Measurements from ENCODE around the gene NAV2. TPM values are rescaled to one million over a fixed set of nuclear protein-coding genes. Genes with fewer than 3 reads are reported as not detected.

The NAV2 gene
- total RNA-seq, 1 experiment from 2014 or later = 139 TPM

DNA sequence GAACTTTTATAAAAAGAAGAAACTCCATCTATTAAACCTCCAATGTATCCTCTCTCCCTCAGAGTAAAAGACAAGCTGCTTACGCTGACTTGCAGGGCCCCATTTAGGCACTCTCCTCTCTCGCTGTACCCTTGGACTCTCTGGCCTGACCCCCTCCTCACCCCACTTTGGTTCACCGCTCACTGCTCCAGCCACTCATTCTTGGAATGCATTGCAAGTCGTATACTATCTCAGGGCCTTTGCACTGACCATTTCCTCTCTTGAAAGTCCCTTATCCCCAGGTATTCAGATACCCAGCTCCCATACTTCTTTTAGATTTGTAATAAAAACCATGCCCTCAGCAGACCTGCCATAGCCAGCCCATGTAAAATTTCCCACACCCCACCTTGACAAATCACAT lies 308.1 kb downstream of the NAV2 start:
- no peak for DNase-seq (ENCODE audit: unreplicated experiment)
- TF ChIP-seq, protein P1, sequence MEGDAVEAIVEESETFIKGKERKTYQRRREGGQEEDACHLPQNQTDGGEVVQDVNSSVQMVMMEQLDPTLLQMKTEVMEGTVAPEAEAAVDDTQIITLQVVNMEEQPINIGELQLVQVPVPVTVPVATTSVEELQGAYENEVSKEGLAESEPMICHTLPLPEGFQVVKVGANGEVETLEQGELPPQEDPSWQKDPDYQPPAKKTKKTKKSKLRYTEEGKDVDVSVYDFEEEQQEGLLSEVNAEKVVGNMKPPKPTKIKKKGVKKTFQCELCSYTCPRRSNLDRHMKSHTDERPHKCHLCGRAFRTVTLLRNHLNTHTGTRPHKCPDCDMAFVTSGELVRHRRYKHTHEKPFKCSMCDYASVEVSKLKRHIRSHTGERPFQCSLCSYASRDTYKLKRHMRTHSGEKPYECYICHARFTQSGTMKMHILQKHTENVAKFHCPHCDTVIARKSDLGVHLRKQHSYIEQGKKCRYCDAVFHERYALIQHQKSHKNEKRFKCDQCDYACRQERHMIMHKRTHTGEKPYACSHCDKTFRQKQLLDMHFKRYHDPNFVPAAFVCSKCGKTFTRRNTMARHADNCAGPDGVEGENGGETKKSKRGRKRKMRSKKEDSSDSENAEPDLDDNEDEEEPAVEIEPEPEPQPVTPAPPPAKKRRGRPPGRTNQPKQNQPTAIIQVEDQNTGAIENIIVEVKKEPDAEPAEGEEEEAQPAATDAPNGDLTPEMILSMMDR (IDR thresholded peaks at IDR 0.05; ENCODE audit: unreplicated experiment) = no peak
- H3K4me3 Mint-ChIP-seq (ENCODE audit: unreplicated experiment) = no peak overlapping the region
- POLR2A ChIA-PET = interaction anchor here (1.1 to 23.4 kb wide), 5 partner anchors 10 to 91 kb away, joined by 4 to 691 read pairs (median 69); no protein-coding TSS in a partner anchor
- H3K4me1 Mint-ChIP-seq (ENCODE audit: insufficient read depth, unreplicated experiment) = peaks cover 23% of the 10 kb centered on the region
- H3K27me3 Mint-ChIP-seq (ENCODE audit: insufficient read depth, unreplicated experiment) = no peaks in the 10 kb centered on the region
- no TSS peak for BruUV-seq (replicated peaks)
- intact Hi-C loops (cut with micrococcal nuclease) = no loop called here
- peaks cover 6% of the 10 kb centered on the region for H3K36me3 Mint-ChIP-seq (ENCODE audit: insufficient read depth, unreplicated experiment)
- H3K27ac Mint-ChIP-seq (ENCODE audit: low read depth, unreplicated experiment) = no peak overlapping the region
- no peaks in the 10 kb centered on the region for H3K9me3 Mint-ChIP-seq (ENCODE audit: unreplicated experiment)
- CTCF ChIA-PET = interaction anchor here (1.0 to 11.4 kb wide), 3 partner anchors 16 to 107 kb away, joined by 3 to 100 read pairs (median 3); no protein-coding TSS in a partner anchor

DNA sequence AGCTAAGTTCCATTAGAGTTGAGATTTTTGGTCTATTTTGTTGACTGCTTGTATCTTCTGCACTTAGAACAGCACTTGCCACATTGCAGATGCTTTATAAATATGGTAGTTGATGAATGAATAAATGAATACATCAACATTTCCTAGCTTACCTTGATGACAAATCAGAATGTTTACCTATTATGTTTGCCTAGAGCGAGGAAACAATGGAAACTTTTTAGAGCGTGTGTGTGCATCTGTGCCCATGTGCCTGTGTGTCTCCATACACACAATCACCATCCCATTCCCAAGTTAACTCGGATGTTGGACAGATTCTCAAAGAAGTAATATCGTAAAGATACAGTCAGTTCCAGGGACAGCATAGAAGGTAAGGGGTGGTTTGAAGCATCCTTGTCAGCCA lies 308.6 kb downstream of the NAV2 start:
- intact Hi-C loops (cut with micrococcal nuclease) = no loop called here
- Mint-ChIP-seq H3K9me3 (ENCODE audit: unreplicated experiment) (no peaks in the 10 kb centered on the region), H3K27ac (ENCODE audit: low read depth, unreplicated experiment) (no peak overlapping the region)

DNA sequence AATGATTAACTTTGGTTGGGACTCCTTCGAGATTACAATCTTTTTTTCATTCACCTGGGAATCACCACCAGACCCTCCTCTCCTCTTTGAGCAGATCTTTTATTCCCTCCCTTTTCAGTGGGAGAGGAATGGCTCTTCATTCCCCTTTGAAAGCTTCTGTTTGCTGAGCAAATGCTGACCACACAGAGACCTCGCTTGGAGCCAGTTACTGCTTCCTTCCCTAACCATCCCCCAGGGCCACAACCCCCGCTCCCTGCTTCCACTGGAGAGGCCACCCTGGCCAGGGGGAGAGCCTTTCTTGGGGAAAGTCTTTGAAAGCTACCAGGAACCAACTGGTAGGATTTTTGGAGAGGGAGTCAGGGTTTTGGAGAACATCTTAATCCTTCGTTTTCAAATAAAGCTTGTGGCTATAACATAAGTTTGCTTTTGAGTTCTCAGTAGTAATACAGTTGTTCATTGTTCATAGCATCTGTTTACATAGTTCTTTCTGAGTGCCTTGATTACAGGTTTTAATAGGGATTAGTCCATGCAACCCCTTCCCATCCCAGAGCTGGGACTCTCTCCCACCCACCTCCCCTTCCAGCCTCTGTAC lies 309.2 kb downstream of the NAV2 start:
- BruUV-seq (replicated peaks) = no TSS peak
- DNase-seq (ENCODE audit: unreplicated experiment) = no peak
- H3K9me3 Mint-ChIP-seq (ENCODE audit: unreplicated experiment) = no peaks in the 10 kb centered on the region
- H3K36me3 Mint-ChIP-seq (ENCODE audit: insufficient read depth, unreplicated experiment) = peaks cover 17% of the 10 kb centered on the region
- peak overlapping the region; percentile 79 for H3K4me3 Mint-ChIP-seq (ENCODE audit: unreplicated experiment)
- intact Hi-C loops (cut with micrococcal nuclease) = loop anchor here (1.0 to 2.0 kb wide), 4 partner anchors 9 to 71 kb away; no protein-coding TSS in a partner anchor
- POLR2A ChIA-PET = interaction anchor here (0.6 to 23.4 kb wide), 16 partner anchors 11 to 345 kb away, joined by 3 to 691 read pairs (median 32); no protein-coding TSS in a partner anchor
- peaks cover 20% of the 10 kb centered on the region for H3K4me1 Mint-ChIP-seq (ENCODE audit: insufficient read depth, unreplicated experiment)
- H3K27ac Mint-ChIP-seq (ENCODE audit: low read depth, unreplicated experiment) = peak overlapping the region; percentile 85
- no peaks in the 10 kb centered on the region for H3K27me3 Mint-ChIP-seq (ENCODE audit: insufficient read depth, unreplicated experiment)
- CTCF ChIA-PET = interaction anchor here (0.7 to 11.4 kb wide), 15 partner anchors 9 to 111 kb away, joined by 3 to 100 read pairs (median 5); no protein-coding TSS in a partner anchor
- TF ChIP-seq, protein P1 (IDR thresholded peaks at IDR 0.05; ENCODE audit: unreplicated experiment) = no peak

More for the DNA sequence above, 308.6 kb downstream of the NAV2 start:
- TF ChIP-seq, protein P1 (IDR thresholded peaks at IDR 0.05; ENCODE audit: unreplicated experiment) = no peak
- no peaks in the 10 kb centered on the region for H3K27me3 Mint-ChIP-seq (ENCODE audit: insufficient read depth, unreplicated experiment)
- DNase-seq (ENCODE audit: unreplicated experiment) = no peak
- H3K4me1 Mint-ChIP-seq (ENCODE audit: insufficient read depth, unreplicated experiment) = peaks cover 21% of the 10 kb centered on the region
- no peak overlapping the region for H3K4me3 Mint-ChIP-seq (ENCODE audit: unreplicated experiment)
- peaks cover 11% of the 10 kb centered on the region for H3K36me3 Mint-ChIP-seq (ENCODE audit: insufficient read depth, unreplicated experiment)
- no TSS peak for BruUV-seq (replicated peaks)
- POLR2A ChIA-PET = interaction anchor here (6.1 to 23.4 kb wide), 4 partner anchors 11 to 91 kb away, joined by 69 to 691 read pairs (median 280); no protein-coding TSS in a partner anchor
- CTCF ChIA-PET = interaction anchor here (1.0 to 11.4 kb wide), 6 partner anchors 9 to 106 kb away, joined by 3 to 100 read pairs (median 8); no protein-coding TSS in a partner anchor

DNA sequence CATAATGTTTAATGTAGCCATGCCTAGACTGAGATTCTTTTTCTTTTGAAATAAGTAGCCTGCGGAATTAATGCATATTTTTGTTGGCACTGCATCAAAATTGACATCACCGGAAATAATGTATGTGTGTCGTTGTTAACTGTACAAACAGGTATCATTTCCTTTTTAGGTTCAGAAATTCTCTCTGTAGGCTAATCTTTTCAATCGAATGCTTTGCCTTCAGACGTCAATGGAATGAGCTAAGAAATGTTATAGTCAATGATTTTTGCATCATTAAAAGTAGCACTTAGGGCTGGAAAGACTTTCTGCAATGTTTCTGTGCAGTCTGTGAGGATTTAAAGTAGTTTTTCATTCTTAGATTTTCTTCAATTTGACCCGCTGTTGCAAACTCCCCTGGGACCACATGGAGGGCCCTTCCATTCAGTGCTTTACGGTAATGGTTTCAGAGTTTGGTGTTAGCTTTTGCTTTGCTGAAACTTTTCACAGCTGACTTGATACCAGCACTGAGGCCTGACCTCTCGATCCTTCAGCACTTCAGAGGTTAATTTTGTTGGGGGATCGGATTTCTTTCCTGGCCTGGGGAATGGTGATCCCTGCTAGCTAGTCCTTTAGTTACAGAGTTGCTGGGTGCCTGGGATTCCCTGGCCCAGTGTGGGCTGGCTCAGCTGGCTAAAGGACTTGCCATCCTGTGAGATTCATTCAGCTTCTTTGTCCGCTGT lies 309.9 kb downstream of the NAV2 start:
- Mint-ChIP-seq H3K36me3 (ENCODE audit: insufficient read depth, unreplicated experiment) (peaks cover 22% of the 10 kb centered on the region), H3K9me3 (ENCODE audit: unreplicated experiment) (no peaks in the 10 kb centered on the region), H3K4me3 (ENCODE audit: unreplicated experiment) (peak overlapping the region; percentile 79), H3K27me3 (ENCODE audit: insufficient read depth, unreplicated experiment) (no peaks in the 10 kb centered on the region), H3K27ac (ENCODE audit: low read depth, unreplicated experiment) (peak overlapping the region; percentile 85), H3K4me1 (ENCODE audit: insufficient read depth, unreplicated experiment) (peaks cover 19% of the 10 kb centered on the region)
- ChIA-PET POLR2A (interaction anchor here (0.6 to 23.4 kb wide), 17 partner anchors 10 to 366 kb away, joined by 3 to 691 read pairs (median 18); no protein-coding TSS in a partner anchor), CTCF (interaction anchor here (0.7 to 11.4 kb wide), 19 partner anchors 10 to 403 kb away, joined by 3 to 100 read pairs (median 5); no protein-coding TSS in a partner anchor)
- BruUV-seq (replicated peaks) = TSS peak; percentile 35
- TF ChIP-seq, protein P1 (IDR thresholded peaks at IDR 0.05; ENCODE audit: unreplicated experiment) = no peak
- peak; percentile 77 for DNase-seq (ENCODE audit: unreplicated experiment)
- intact Hi-C loops (cut with micrococcal nuclease) = loop anchor here (1.0 to 2.0 kb wide), 4 partner anchors 9 to 71 kb away; no protein-coding TSS in a partner anchor
